ENCODE data around the gene USP5. TPM values are rescaled to one million over a fixed set of nuclear protein-coding genes. Genes with fewer than 3 reads are reported as not detected.

USP5 gene
- total and polyA plus RNA-seq, 2 of the 8 experiments (the other 6 are each of a cell fraction or from before 2014, with no cell fraction given) = 66.5 to 148 TPM

DNA sequence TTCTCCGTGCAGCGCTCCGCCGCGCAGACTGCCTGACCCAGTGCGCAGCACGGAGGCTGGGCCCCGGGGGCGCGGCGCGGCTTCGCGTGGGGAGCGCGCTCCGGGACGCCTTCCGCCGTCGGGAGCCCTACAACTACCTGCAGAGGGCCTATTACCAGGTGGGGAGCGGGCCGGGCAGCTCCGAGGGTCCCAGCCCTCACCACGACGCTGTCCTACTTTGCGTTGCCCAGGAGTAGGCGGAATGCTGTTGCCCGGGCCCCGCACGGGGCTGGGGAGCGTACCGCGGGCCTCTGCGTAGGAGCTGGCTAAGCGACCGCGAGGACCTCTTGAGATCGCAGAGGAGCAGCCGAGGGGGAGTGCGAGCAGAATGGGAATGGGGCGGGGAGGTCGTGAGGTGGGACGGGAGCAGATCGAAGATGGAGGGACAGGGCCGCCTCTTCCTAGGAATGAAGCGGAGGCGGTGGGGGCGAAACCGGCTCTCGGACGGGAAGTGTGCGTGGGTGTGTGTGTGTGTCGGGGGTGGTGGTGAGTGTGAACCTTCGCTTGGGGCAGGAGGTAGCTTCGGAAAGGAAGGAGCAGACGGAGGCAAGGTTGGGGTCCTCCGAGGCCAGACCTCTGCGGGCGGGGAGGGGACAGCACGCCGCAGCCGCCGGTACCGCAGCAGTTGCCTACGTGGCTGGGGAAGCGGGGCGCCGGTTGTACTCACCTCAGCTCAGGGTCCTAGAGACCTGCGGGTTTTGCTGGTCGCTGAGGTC, 23.0 kb upstream of the USP5 start (continued):
- TF ChIP-seq RNF2 (IDR thresholded peaks at IDR 0.05; ENCODE audit: borderline replicate concordance, low read depth, low read length, missing control alignments, poor library complexity, severe bottlenecking) = peak; percentile 35
- TF ChIP-seq PHF8 (conservative IDR thresholded peaks at IDR 0.05; ENCODE audit: low read depth, low read length) = peak; percentile 43; the same call in 1 of the 2 replicates
- TF ChIP-seq, protein P1, sequence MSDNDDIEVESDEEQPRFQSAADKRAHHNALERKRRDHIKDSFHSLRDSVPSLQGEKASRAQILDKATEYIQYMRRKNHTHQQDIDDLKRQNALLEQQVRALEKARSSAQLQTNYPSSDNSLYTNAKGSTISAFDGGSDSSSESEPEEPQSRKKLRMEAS (IDR thresholded peaks at IDR 0.05) = peak; percentile 62; the same call in 1 of the 2 replicates
- peak; percentile 60; the same call in 1 of the 2 replicates for TF ChIP-seq SP1 (IDR thresholded peaks at IDR 0.05; ENCODE audit: low read depth, low read length)
- TF ChIP-seq RBBP5 (IDR thresholded peaks at IDR 0.05; ENCODE audit: borderline replicate concordance, low read depth, low read length) = peak; percentile 81; the same call in 1 of the 2 replicates
- TF ChIP-seq TAF1 (IDR thresholded peaks at IDR 0.05; ENCODE audit: low read depth, low read length) = 0 out of 2 replicates have a peak, but pooled peaks have one; percentile 42
- TF ChIP-seq CTBP2 (IDR thresholded peaks at IDR 0.05; ENCODE audit: borderline replicate concordance, insufficient read depth, insufficient read length, low read length) = no peak
- TF ChIP-seq POLR2AphosphoS5 (IDR thresholded peaks at IDR 0.05; ENCODE audit: low read depth, low read length) = peak; percentile 66
- peak; percentile 48 to 89; a peak in 2 of 4 replicates for TF ChIP-seq SIN3A (conservative IDR thresholded peaks at IDR 0.05 in 1 of 2, IDR thresholded peaks at IDR 0.05 in 1 of 2; ENCODE audit: low read depth in 1 of 2, low read length in 2 of 2)
- TF ChIP-seq YY1 (IDR thresholded peaks at IDR 0.05; ENCODE audit: low read depth, low read length) = no peak
- no peak for TF ChIP-seq CEBPB (IDR thresholded peaks at IDR 0.05; ENCODE audit: low read depth, low read length)
- TF ChIP-seq SRF (IDR thresholded peaks at IDR 0.05; ENCODE audit: low read depth, low read length) = no peak
- peak; percentile 56; the same call in 1 of the 2 replicates for TF ChIP-seq EGR1 (IDR thresholded peaks at IDR 0.05; ENCODE audit: borderline replicate concordance, low read depth, low read length)

All from H1 (cell line).